OCI-LY3 (cell line): ENCODE measurements around the gene WTAP.

Experiments
- CTCF ChIP-seq: fragments of 200-600, 300-600 bp; sonication (generic); IDR thresholded peaks from 2 replicates; pipeline ENCODE4 v1.5.1; 2014; ENCODE audit warnings: antibody characterized with exemption, low read length, low read depth
- EZH2phosphoT487 ChIP-seq: fragments of 200-600 bp; shearing (Covaris generic); IDR thresholded peaks from 2 replicates; pipeline ENCODE4 v1.6.1; 2018; ENCODE audit warnings: antibody characterized with exemption, mixed run types, low read depth

GRCh38 chr6:159790149-159790955 is 63.0 kb downstream of the WTAP start, which contains the start of gene MRPL18:
- TF ChIP-seq CTCF (no peak), EZH2phosphoT487 (no peak)
